ENCODE data around the gene PRRT1B.

The PRRT1B gene

DNA sequence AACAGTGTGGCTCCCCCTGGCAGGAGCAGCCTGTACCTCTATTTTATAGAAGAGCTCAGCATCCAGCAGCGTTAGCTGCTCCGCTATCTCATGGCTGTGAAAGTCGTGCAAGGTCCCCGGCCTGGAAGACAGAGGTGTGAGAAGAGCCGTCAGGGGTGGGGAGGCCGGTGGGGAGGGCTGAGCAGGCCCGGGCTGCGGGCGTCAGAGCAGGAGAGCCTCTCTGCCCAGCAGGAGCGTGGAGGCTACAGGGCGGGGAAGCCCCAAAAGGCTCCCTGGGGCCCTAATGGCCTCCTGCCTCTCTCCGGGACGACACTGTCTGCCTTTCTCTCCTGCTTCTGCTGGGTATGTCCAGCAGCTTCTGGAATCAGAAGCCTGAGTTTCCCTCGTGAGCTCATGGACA lies 42.6 kb downstream of the PRRT1B start:
- no peak overlapping the region for H3K4me3 ChIP-seq (ENCODE audit: low read depth, low read length)
- DNase-seq (ENCODE audit: low read depth) = no peak
- TF ChIP-seq, protein P1, sequence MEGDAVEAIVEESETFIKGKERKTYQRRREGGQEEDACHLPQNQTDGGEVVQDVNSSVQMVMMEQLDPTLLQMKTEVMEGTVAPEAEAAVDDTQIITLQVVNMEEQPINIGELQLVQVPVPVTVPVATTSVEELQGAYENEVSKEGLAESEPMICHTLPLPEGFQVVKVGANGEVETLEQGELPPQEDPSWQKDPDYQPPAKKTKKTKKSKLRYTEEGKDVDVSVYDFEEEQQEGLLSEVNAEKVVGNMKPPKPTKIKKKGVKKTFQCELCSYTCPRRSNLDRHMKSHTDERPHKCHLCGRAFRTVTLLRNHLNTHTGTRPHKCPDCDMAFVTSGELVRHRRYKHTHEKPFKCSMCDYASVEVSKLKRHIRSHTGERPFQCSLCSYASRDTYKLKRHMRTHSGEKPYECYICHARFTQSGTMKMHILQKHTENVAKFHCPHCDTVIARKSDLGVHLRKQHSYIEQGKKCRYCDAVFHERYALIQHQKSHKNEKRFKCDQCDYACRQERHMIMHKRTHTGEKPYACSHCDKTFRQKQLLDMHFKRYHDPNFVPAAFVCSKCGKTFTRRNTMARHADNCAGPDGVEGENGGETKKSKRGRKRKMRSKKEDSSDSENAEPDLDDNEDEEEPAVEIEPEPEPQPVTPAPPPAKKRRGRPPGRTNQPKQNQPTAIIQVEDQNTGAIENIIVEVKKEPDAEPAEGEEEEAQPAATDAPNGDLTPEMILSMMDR (IDR thresholded peaks at IDR 0.05; ENCODE audit: low read depth, low read length, missing control alignments) = no peak

DNA sequence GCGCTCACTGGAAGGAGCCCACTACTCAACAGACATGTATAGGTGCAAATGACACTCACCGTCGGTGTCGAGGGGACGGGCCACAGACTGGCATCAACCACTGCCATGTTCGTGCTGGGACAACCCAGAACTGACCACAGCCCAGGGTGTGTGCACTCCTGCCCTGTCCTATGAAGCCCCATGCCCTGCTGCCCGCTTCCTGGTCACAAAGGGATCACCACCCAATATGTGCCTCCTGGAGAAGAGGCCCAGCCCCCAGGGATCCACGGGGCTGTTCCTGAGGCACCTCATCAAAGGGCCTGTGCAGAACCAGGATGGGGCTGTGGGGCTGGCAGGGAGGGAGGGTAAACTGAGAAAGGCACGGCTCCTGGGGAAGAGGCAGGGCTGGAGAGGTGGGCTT lies 43.1 kb downstream of the PRRT1B start:
- TF ChIP-seq, protein P1 (IDR thresholded peaks at IDR 0.05; ENCODE audit: low read depth, low read length, missing control alignments) = no peak
- DNase-seq (ENCODE audit: low read depth) = no peak
- no peak overlapping the region for H3K4me3 ChIP-seq (ENCODE audit: low read depth, low read length)

DNA sequence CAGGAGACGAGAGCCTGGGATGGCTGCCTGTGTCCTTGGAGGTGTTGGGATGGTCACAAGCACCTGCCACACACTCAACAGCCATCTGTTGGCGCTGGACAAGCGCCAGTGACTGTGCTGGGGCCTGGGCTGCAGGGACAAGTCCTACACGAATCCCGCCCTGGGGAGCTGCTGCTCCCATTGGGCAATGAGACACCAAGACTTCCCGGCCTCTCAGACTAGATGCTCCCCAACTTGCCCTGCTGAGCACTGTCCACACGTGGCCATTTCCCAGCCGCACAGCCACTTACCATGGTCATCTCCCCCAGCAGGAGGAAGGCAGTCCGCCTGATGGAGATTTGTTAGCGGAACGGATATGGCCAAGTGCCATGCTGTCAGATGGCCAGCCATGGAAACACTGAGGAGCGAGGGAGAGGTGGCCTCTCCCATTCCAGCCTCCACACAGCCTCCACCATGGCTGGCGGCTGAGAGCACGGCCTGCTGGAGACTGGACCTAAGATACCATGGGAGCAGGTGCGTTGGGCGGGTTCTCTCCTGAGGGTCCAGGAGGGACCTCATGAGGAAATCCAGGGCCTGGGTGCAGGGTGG lies 43.9 kb downstream of the PRRT1B start:
- TF ChIP-seq, protein P1 (IDR thresholded peaks at IDR 0.05; ENCODE audit: low read depth, low read length, missing control alignments) = no peak
- no peak for DNase-seq (ENCODE audit: low read depth)
- H3K4me3 ChIP-seq (ENCODE audit: low read depth, low read length) = no peak overlapping the region

DNA sequence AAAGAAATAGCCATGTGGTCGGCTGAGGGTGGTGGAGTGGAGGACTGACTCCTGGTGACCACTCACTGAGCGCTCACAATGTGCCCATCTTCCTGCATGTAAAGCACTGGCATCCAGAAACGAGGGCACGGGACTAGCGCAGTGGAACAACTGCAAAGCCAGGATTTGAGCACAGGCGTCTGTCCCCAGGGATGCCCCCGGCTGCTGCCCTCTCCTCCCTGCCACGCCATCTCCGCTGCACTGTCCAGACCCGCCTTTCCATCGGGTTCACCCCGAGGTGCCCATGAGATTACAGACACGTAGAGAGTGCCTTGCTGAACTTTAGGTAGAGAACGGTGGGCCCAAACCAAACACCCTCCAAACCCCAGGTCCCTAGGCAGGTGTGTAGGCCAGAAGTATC lies 44.7 kb downstream of the PRRT1B start:
- no peak for DNase-seq (ENCODE audit: low read depth)
- H3K4me3 ChIP-seq (ENCODE audit: low read depth, low read length) = no peak overlapping the region
- TF ChIP-seq, protein P1 (IDR thresholded peaks at IDR 0.05; ENCODE audit: low read depth, low read length, missing control alignments) = no peak

DNA sequence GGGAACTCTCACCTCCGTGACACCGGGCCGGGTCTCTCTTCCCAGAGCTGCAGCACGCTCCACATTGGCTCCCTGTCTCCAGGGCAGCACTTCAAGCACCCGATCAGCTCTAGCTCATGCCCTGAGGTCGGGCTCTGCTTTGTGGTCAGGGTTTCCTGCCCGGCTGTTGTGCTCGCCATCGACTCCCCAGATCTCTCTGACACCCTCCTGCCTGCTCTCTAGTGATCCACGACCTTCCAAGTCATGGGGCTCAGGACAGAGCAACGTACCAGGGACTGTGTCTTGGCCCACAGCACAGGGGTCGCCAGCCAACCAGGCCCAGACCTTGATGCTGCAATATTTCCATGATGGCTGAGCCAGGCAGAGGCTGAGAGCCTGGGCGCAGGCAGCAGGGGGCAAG lies 45.1 kb downstream of the PRRT1B start:
- DNase-seq (ENCODE audit: low read depth) = no peak
- TF ChIP-seq, protein P1 (IDR thresholded peaks at IDR 0.05; ENCODE audit: low read depth, low read length, missing control alignments) = no peak
- H3K4me3 ChIP-seq (ENCODE audit: low read depth, low read length) = no peak overlapping the region

DNA sequence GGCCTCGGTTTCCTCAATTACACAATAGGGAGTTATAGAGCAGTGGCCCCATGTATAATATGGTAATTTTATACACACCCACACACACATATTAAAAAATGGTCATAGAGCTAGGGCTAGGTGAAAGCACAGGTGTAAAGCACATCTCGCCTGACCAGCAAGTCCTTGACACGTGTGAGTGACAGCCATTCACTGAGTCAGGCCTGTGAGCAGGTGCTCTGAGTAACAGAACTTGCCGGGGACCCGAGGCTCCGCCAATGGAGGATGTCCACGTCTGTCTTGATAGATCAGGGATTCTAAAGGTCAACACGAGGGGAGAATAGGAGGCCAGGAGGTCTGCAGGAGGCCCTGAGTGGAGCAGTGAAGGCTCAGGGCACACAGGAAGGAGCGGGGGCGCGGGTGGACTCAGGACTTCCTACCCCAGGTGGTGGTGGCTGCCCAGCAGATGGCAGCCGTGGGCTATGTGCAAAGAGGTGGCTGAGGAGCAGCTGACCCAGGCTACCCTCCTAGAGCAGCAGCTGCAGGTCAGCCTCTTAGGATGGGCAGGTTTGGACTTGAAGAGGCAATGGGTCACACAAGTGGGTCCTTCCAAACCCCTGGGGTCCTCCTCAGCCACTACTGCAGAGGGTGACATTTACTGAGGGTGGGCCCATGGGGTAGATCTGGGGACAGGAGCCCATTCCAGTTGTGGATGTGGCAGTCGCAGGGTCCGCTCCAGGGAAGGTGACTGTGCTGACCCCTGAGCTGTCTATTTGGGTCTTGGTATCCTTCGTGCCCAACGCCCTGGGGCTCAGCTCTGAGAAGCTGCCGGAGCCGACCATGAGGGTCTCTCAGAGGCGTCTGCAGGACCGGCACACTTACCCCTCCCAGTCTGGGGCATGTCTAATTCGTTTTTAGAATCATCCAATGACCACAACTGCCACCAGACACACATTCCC lies 45.9 kb downstream of the PRRT1B start:
- TF ChIP-seq, protein P1 (IDR thresholded peaks at IDR 0.05; ENCODE audit: low read depth, low read length, missing control alignments) = peak; percentile 73
- DNase-seq (ENCODE audit: low read depth) = peak; percentile 29
- no peak overlapping the region for H3K4me3 ChIP-seq (ENCODE audit: low read depth, low read length)

All from GM12864 (cell line).